DOHH2 (cell line): ENCODE measurements around the gene ZRANB1.

Experiments
- H3F3A ChIP-seq: fragments of 200-600 bp; sonication (generic), shearing (Covaris generic); 2 replicates; pipeline ENCODE4 v1.6.0; 2016; ENCODE audit warnings: antibody characterized with exemption, mild to moderate bottlenecking; ENCODE audit not compliant: control insufficient read depth, insufficient read depth
- H3K27ac ChIP-seq: fragments of 200-600 bp; sonication (generic); 2 replicates; pipeline ENCODE4 v1.5.1; 2014; ENCODE audit warnings: low read depth, mild to moderate bottlenecking, low read length, moderate library complexity
- H3K27me3 ChIP-seq: fragments of 200-600 bp; sonication (generic); 2 replicates; pipeline ENCODE4 v1.6.1; 2014; ENCODE audit warnings: mild to moderate bottlenecking, low read length, mixed read lengths; ENCODE audit not compliant: control insufficient read depth
- H3K36me3 ChIP-seq: fragments of 200-600 bp; sonication (generic); 2 replicates; pipeline ENCODE4 v1.6.1; 2014; ENCODE audit warnings: mild to moderate bottlenecking, low read length, moderate library complexity, mixed read lengths; ENCODE audit not compliant: control insufficient read depth
- H3K4me1 ChIP-seq: fragments of 200-600 bp; sonication (generic); 2 replicates; pipeline ENCODE4 v1.6.1; 2014; ENCODE audit warnings: mild to moderate bottlenecking, low read length, mixed read lengths; ENCODE audit not compliant: control insufficient read depth
- H3K4me2 ChIP-seq: fragments of 200-600 bp; sonication (generic); 2 replicates; pipeline ENCODE4 v1.6.0; 2014; ENCODE audit warnings: mild to moderate bottlenecking, low read length, moderate library complexity
- H3K4me3 ChIP-seq: fragments of 200-600 bp; sonication (generic); 2 replicates; pipeline ENCODE4 v1.5.1; 2014; ENCODE audit warnings: mild to moderate bottlenecking, low read length, mixed read lengths
- H3K79me2 ChIP-seq: fragments of 200-600 bp; sonication (generic); 2 replicates; pipeline ENCODE4 v1.6.1; 2014; ENCODE audit warnings: mild to moderate bottlenecking, low read length, mixed read lengths; ENCODE audit not compliant: control insufficient read depth
- H3K9me2 ChIP-seq: fragments of 200-600 bp; sonication (generic); replicated peaks from 2 replicates; pipeline ENCODE4 v1.6.1; 2014; ENCODE audit warnings: mild to moderate bottlenecking, low read length, mixed read lengths; ENCODE audit not compliant: control insufficient read depth
- H3K9me3 ChIP-seq: fragments of 200-600 bp; sonication (generic); 2 replicates; pipeline ENCODE4 v1.6.1; 2014; ENCODE audit warnings: antibody characterized with exemption, low read length, mixed read lengths; ENCODE audit not compliant: control insufficient read depth, insufficient read depth
- H4K20me1 ChIP-seq: fragments of 200-600 bp; sonication (generic); 2 replicates; pipeline ENCODE4 v1.6.0; 2014; ENCODE audit warnings: low read depth, mild to moderate bottlenecking, antibody characterized with exemption, low read length, moderate library complexity; ENCODE audit not compliant: control insufficient read depth, insufficient read depth
- CTCF ChIP-seq: fragments of 200-600 bp; sonication (generic); IDR thresholded peaks from one replicate; pipeline ENCODE4 v1.5.1; 2014; ENCODE audit warnings: antibody characterized with exemption, mild to moderate bottlenecking, low read depth, low read length; ENCODE audit not compliant: poor library complexity, severe bottlenecking
- EZH2phosphoT487 ChIP-seq: fragments of 200-600 bp; sonication (generic); IDR thresholded peaks from 2 replicates; pipeline ENCODE4 v1.6.1; 2017; ENCODE audit warnings: borderline replicate concordance, mild to moderate bottlenecking, antibody characterized with exemption, low read length, moderate library complexity, mixed read lengths

The ZRANB1 gene

DNA sequence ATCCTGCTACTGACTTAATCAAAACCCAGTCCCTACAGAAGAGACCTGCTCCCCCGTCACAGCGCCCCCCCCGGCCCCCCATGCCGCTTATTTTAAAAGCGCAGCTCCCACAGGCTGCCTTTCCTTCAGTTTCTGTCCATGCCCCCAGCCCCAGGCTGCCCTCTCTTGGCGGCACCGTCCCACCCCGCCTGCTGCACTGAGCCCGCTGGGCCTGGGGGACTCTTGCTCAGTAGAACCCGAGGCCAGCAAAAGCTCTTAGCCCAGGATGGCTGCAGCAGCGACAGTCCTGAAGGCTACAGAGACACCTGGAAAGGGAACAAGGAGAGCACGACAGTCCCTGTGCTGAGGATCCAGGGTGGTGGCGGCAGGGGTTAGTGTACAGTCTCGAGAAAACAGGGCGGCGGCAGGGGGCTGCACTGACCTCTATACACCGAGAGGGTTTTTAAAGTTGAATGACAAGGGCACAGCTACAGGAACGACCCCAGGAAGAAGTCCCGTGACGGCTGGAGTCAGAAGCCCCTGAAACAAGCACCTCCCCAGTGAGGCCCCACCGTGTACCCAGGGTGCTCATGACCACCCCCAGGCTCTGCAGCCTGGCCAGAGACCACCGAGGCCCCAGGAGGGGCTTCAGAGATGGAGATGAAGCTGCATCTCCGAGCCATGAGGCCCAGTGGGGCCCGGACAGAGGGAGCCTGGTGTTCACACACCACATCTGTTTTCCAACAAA lies 54.4 kb downstream of the ZRANB1 start:
- no peak for TF ChIP-seq EZH2phosphoT487
- TF ChIP-seq CTCF, result no peak
- H3K9me2 ChIP-seq, result no peaks in the 10 kb centered on the region
- H3K27me3 ChIP-seq, result no peaks in the 10 kb centered on the region
- H3K4me1 ChIP-seq, result no peaks in the 10 kb centered on the region
- no peaks in the 10 kb centered on the region for H3F3A ChIP-seq
- H3K79me2 ChIP-seq, result no peaks in the 10 kb centered on the region
- H3K9me3 ChIP-seq, result no peaks in the 10 kb centered on the region
- no peak overlapping the region for H3K4me2 ChIP-seq
- H3K4me3 ChIP-seq, result no peak overlapping the region
- no peak overlapping the region for H3K27ac ChIP-seq
- H4K20me1 ChIP-seq, result no peaks in the 10 kb centered on the region
- peaks cover 8% of the 10 kb centered on the region for H3K36me3 ChIP-seq

DNA sequence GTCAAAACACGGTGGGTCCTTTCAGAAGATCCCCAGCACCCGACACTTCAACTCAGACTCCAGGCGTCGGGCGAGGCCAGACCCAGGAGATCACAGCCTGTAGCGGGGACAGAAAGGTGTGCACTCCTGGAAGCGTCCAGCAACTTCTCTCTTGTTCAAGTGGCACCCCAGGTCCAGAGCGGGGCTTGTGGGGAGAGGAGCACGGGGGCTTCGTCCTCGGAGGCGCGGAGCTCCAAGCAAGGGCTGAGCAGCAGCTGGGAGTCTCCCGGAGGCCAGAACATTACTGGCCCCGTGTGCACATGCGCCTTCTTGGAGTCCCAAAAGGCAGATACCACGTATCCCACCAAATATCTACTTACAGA lies 54.9 kb downstream of the ZRANB1 start:
- Histone ChIP-seq H3K9me3 (no peaks in the 10 kb centered on the region), H3K27ac (no peak overlapping the region), H3K36me3 (peaks cover 5% of the 10 kb centered on the region; the same call in 1 of the 2 replicates), H3K4me2 (no peak overlapping the region), H3K79me2 (no peaks in the 10 kb centered on the region), H3F3A (no peaks in the 10 kb centered on the region), H3K9me2 (no peaks in the 10 kb centered on the region), H3K4me1 (no peaks in the 10 kb centered on the region), H4K20me1 (no peaks in the 10 kb centered on the region), H3K27me3 (no peaks in the 10 kb centered on the region), H3K4me3 (no peak overlapping the region)
- TF ChIP-seq EZH2phosphoT487, result no peak

GRCh38 chr10:124997306-124997705 lies 55.4 kb downstream of the ZRANB1 start:
- H3F3A ChIP-seq, result no peaks in the 10 kb centered on the region
- no peaks in the 10 kb centered on the region for H3K9me3 ChIP-seq
- H3K27me3 ChIP-seq, result no peaks in the 10 kb centered on the region
- H3K4me3 ChIP-seq, result no peak overlapping the region
- H3K27ac ChIP-seq, result no peak overlapping the region
- H3K9me2 ChIP-seq, result no peaks in the 10 kb centered on the region
- no peaks in the 10 kb centered on the region for H3K4me1 ChIP-seq
- H3K4me2 ChIP-seq, result no peak overlapping the region
- no peaks in the 10 kb centered on the region for H3K79me2 ChIP-seq
- H3K36me3 ChIP-seq, result peaks cover 5% of the 10 kb centered on the region; the same call in 1 of the 2 replicates
- H4K20me1 ChIP-seq, result no peaks in the 10 kb centered on the region
- TF ChIP-seq EZH2phosphoT487 (no peak), CTCF (no peak)

DNA sequence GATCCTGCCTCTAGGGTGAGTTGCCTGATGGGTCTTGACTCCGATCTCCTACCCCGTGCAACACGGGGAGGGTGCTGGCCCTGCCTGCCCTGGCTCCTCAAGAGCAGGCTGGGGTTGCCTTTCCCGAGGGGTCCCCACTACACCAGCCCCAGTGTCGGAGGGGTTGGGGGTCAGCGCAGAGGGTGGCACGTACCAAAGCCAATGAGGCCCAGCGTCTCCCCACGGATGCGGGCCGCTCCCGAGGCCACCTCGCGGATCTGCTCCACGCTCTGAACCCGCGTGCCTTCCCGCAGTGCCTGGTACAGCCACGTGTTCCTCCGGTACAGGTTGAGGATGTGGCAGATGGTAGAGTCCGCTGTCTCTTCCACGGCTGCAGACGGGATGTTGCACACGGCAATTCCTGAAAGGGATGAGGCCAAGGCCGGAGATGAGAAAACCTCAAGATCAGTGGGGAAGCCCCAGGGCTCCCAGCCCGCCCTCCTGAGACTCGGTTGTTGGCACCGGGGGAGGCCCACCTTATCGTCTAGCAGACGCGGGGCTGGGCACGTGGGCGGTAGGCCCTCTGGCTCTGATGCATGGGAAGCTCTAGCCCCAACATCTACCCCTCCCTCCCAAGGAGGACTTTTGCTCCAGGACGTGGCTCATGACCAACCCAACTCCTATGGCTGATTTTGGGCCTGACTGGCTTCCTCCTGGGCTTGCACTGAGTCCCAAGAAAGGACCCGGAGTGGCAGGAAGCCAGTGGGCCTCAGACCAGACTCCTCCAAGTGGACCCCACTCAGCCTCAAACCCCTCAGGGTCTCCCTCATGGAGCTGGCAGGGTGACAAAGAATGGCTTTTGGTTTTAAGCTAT lies 56.1 kb downstream of the ZRANB1 start:
- Histone ChIP-seq H3K27ac (no peak overlapping the region), H3K9me2 (no peaks in the 10 kb centered on the region), H4K20me1 (no peaks in the 10 kb centered on the region), H3K4me3 (no peak overlapping the region), H3K9me3 (no peaks in the 10 kb centered on the region), H3K79me2 (no peaks in the 10 kb centered on the region), H3F3A (no peaks in the 10 kb centered on the region), H3K4me2 (no peak overlapping the region), H3K36me3 (peaks cover 2% of the 10 kb centered on the region; the same call in 1 of the 2 replicates), H3K27me3 (no peaks in the 10 kb centered on the region), H3K4me1 (no peaks in the 10 kb centered on the region)
- TF ChIP-seq EZH2phosphoT487 (no peak), CTCF (no peak)
